Medulla oblongata (tissue), 1 donor: ENCODE measurements around the gene ORM1.
"Not testable (repeated sequence)": the region's sequence is repeated elsewhere in the genome, so short reads cannot be mapped to it uniquely, and the experiment has no call there.

Experiments used
- DNase-seq: peaks from one replicate; pipeline ENCODE4 v3.0.0-alpha.2; 2015; ENCODE audit errors: extremely low spot score

Gene ORM1

GRCh38 chr9:114323849-114324248 is 951 bp downstream of the ORM1 start:
- DNase-seq, result not testable (repeated sequence)

GRCh38 chr9:114324492-114324891 is 1.6 kb downstream of the ORM1 start:
- no peak for DNase-seq

- DNase-seq, result not testable (repeated sequence)
These were observed 2.1 kb downstream of the ORM1 start for GRCh38 chr9:114324965-114325364.

GRCh38 chr9:114325684-114326254 is 2.9 kb downstream of the ORM1 start:
- DNase-seq, result not testable (repeated sequence)

GRCh38 chr9:114327749-114328148 is 4.9 kb downstream of the ORM1 start:
- DNase-seq, result no peak

- DNase-seq, result not testable (repeated sequence)
These were observed 5.5 kb downstream of the ORM1 start for GRCh38 chr9:114328357-114328820.

- DNase-seq, result not testable (repeated sequence)
These were observed 6.2 kb downstream of the ORM1 start for GRCh38 chr9:114328937-114329624.

- not testable (repeated sequence) for DNase-seq
These were observed 6.7 kb downstream of the ORM1 start, which contains the start of gene ORM2 for GRCh38 chr9:114329625-114330022. Gene ORM2 (plus strand): TSS chr9:114329869. CDS start chr9:114329905, 36 bp downstream.

GRCh38 chr9:114330636-114331035 is 7.7 kb downstream of the ORM1 start:
- no peak for DNase-seq

GRCh38 chr9:114331229-114332195 is 8.6 kb downstream of the ORM1 start:
- DNase-seq, result not testable (repeated sequence)

GRCh38 chr9:114332474-114333040 is 9.7 kb downstream of the ORM1 start:
- not testable (repeated sequence) for DNase-seq

GRCh38 chr9:114333718-114334117 is 10.8 kb downstream of the ORM1 start:
- not testable (repeated sequence) for DNase-seq

GRCh38 chr9:114334490-114334889 is 11.6 kb downstream of the ORM1 start:
- DNase-seq, result no peak

GRCh38 chr9:114335745-114336144 is 12.8 kb downstream of the ORM1 start:
- no peak for DNase-seq

GRCh38 chr9:114336157-114336556 is 13.3 kb downstream of the ORM1 start:
- DNase-seq, result no peak

GRCh38 chr9:114336699-114337395 is 13.9 kb downstream of the ORM1 start:
- DNase-seq, result no peak

- no peak for DNase-seq
These were observed 15.3 kb downstream of the ORM1 start for GRCh38 chr9:114338187-114338586.

GRCh38 chr9:114339130-114339908 is 16.4 kb downstream of the ORM1 start:
- peak; percentile 49 for DNase-seq

- DNase-seq, result no peak
These were observed 18.4 kb downstream of the ORM1 start for GRCh38 chr9:114341152-114341830.

GRCh38 chr9:114341991-114342390 is 19.1 kb downstream of the ORM1 start:
- no peak for DNase-seq
